HepG2 (cell line): Measurements from ENCODE around the gene CHN2. TPM values are rescaled to one million over a fixed set of nuclear protein-coding genes. Genes with fewer than 3 reads are reported as not detected.
A peak's percentile ranks its signal among the peaks of the same experiment; 100 is the strongest.

Source experiments
- CREB1 ChIP-seq, 2 experiments: fragments of 450-650 bp in 1 of 2; IDR thresholded peaks; 2 replicates each; pipeline ENCODE4 v1.6.1; 2016 to 2017; ENCODE audit warnings: control low read depth in 1 of 2, mild to moderate bottlenecking in 1 of 2, missing compliant biosample characterization in 1 of 2, missing genetic modification characterization in 1 of 2
- HNRNPH1 ChIP-seq: fragments of 200-400 bp; formaldehyde crosslinking; optimal IDR thresholded peaks from 2 replicates; pipeline ENCODE3; 2017; ENCODE audit warnings: mild to moderate bottlenecking, low read depth, low read length
- MBNL3 ChIP-seq: fragments of 250-450 bp; sonication (Bioruptor Pico); conservative IDR thresholded peaks from 2 replicates; pipeline ENCODE4 v1.8.0; 2022; ENCODE audit warnings: mild to moderate bottlenecking, inconsistent platforms
- MIER3 ChIP-seq: IDR thresholded peaks from 2 replicates; pipeline ENCODE4 v1.6.1; 2016; ENCODE audit warnings: missing compliant biosample characterization, borderline replicate concordance
- MXD4 ChIP-seq: IDR thresholded peaks from 2 replicates; pipeline ENCODE4 v1.6.1; 2016; ENCODE audit warnings: mild to moderate bottlenecking, missing biosample characterization, missing genetic modification reagents
- NCOA1 ChIP-seq: sonication (generic); formaldehyde crosslinking; IDR thresholded peaks from 2 replicates; pipeline ENCODE4 v1.9.0; 2021; ENCODE audit warnings: missing genetic modification reagents
- NCOA5 ChIP-seq: sonication (generic); formaldehyde crosslinking; IDR thresholded peaks from 2 replicates; pipeline ENCODE4 v1.4.0; 2020; ENCODE audit warnings: missing genetic modification reagents
- PPARG ChIP-seq: conservative IDR thresholded peaks from 2 replicates; pipeline ENCODE4 v1.6.1; 2016; ENCODE audit warnings: missing biosample characterization, missing genetic modification reagents
- PRMT3 ChIP-seq: sonication (generic); formaldehyde crosslinking; IDR thresholded peaks from 2 replicates; pipeline ENCODE4 v1.8.1; 2022; ENCODE audit warnings: low read depth, mild to moderate bottlenecking, moderate library complexity, missing genetic modification reagents, borderline replicate concordance
- ZMYM2 ChIP-seq: sonication (generic); formaldehyde crosslinking; IDR thresholded peaks from 2 replicates; pipeline ENCODE4 v1.8.0; 2022; ENCODE audit warnings: mild to moderate bottlenecking, missing genetic modification reagents
- ZNF546 ChIP-seq: sonication (generic); formaldehyde crosslinking; conservative IDR thresholded peaks from 2 replicates; pipeline ENCODE4 v1.8.1; 2023; ENCODE audit warnings: mild to moderate bottlenecking, missing genetic modification reagents
- ZNF569 ChIP-seq: sonication (generic); formaldehyde crosslinking; IDR thresholded peaks from 2 replicates; pipeline ENCODE4 v1.5.0; 2020; ENCODE audit warnings: mild to moderate bottlenecking, missing genetic modification reagents, moderate library complexity, borderline replicate concordance
- ZNF598 ChIP-seq: sonication (generic); formaldehyde crosslinking; IDR thresholded peaks from 2 replicates; pipeline ENCODE4 v1.5.1; 2020; ENCODE audit warnings: mild to moderate bottlenecking, missing genetic modification reagents, borderline replicate concordance
- ZNF766 ChIP-seq: sonication (generic); formaldehyde crosslinking; IDR thresholded peaks from 2 replicates; pipeline ENCODE4 v1.5.0; 2020; ENCODE audit warnings: missing genetic modification reagents, borderline replicate concordance
- polyA plus RNA-seq, 8 experiments: library from polyadenylated mRNA; depleted of rRNA in 3 of 8; stranded (reverse) in 7 of 8; unstranded in 1 of 8; fragments of >200 nt; fragmentation: Illumina TruSeq in 4 of 8; extraction: Trizol in 4 of 8; gene quantifications; 2 replicates each; pipeline versions ENCODE4 v1.2.1 to v1.2.3, GENCODE V29; 2011 to 2016; ENCODE audit warnings: low read depth in 4 of 8, missing spikeins in 1 of 8, mixed read lengths in 1 of 8; ENCODE audit not compliant: insufficient read depth in 1 of 8
- total RNA-seq, 5 experiments: library from RNA; depleted of rRNA; stranded (reverse); fragments of >200 nt; fragmentation: Illumina TruSeq; extraction: Trizol; gene quantifications; 2 replicates each; pipeline ENCODE4 v1.2.3, GENCODE V29; 2016; ENCODE audit warnings: low read depth in 1 of 5
- TF ChIP-seq, protein P1 (sequence below): sonication (generic); formaldehyde crosslinking; IDR thresholded peaks from 2 replicates; pipeline ENCODE4 v1.4.0; 2020; ENCODE audit warnings: mild to moderate bottlenecking, missing genetic modification reagents
- TF ChIP-seq, protein P2 (sequence below): sonication (generic); formaldehyde crosslinking; IDR thresholded peaks from 2 replicates; pipeline ENCODE4 v1.4.0; 2020; ENCODE audit warnings: missing genetic modification reagents
- TF ChIP-seq, protein P3 (sequence below): sonication (generic); formaldehyde crosslinking; conservative IDR thresholded peaks from 2 replicates; pipeline ENCODE4 v1.8.0; 2022; ENCODE audit warnings: missing genetic modification reagents
- TF ChIP-seq, protein P4 (sequence below), 2 experiments: fragments of 450-650 bp in 1 of 2; sonication (generic) in 1 of 2; formaldehyde crosslinking; IDR thresholded peaks; 2 replicates each; pipeline versions ENCODE4 v1.5.0 to v1.8.0; 2020 to 2022; ENCODE audit warnings: mild to moderate bottlenecking in 1 of 2, missing genetic modification reagents in 1 of 2
- TF ChIP-seq, protein P5 (sequence below): sonication (generic); formaldehyde crosslinking; conservative IDR thresholded peaks from 2 replicates; pipeline ENCODE4 v1.8.0; 2022; ENCODE audit warnings: low read depth, missing genetic modification reagents

CHN2 gene
- total and polyA plus RNA-seq, 2 of the 13 experiments (the other 11 are each of a cell fraction or from before 2014, with no cell fraction given), result 23.5 to 30.5 TPM

DNA sequence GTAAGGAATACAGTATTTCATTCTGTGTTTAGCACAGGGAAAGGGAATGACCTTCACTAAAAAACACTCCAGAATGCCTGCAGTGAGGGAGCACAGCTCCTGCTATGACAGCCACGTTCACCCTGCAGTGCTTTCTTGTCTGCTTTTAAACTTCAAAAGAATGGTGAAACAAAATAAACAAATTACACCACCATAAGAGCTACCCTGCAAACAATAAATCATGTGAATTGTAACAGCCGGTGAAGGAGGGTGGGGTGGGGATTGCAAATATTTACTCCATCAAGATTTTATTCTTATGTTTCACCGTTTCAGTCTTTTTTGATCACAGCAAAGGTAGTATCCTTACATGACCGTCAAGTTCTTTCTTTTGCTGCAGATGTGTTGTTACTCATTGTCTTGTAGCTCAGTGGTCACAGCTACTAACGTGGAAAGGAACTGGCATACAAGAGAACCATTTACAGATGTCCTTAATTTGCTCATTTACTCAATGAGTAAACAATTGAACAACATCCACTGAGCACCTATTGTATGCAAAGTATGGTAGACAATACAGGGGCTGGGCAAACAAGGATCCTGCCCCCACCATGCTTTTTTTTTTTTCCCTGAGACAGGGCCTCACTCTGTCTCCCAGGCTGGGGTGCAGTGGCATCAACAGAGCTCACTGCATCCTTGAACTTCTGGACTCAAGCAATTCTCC is 4.1 kb upstream of the CHN2 start (continued):
- TF ChIP-seq, protein P1, sequence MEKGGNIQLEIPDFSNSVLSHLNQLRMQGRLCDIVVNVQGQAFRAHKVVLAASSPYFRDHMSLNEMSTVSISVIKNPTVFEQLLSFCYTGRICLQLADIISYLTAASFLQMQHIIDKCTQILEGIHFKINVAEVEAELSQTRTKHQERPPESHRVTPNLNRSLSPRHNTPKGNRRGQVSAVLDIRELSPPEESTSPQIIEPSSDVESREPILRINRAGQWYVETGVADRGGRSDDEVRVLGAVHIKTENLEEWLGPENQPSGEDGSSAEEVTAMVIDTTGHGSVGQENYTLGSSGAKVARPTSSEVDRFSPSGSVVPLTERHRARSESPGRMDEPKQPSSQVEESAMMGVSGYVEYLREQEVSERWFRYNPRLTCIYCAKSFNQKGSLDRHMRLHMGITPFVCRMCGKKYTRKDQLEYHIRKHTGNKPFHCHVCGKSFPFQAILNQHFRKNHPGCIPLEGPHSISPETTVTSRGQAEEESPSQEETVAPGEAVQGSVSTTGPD (CRISPR knock-in tag), result no peak
- TF ChIP-seq PPARG (CRISPR knock-in tag), result 0 out of 2 replicates have a peak, but pooled peaks have one; percentile 49
- TF ChIP-seq CREB1 (IDR thresholded peaks at IDR 0.05), result no peak
- peak; percentile 71; the same call in 1 of the 2 replicates for TF ChIP-seq CREB1 (CRISPR knock-in tag; IDR thresholded peaks at IDR 0.05)
- TF ChIP-seq, protein P2, sequence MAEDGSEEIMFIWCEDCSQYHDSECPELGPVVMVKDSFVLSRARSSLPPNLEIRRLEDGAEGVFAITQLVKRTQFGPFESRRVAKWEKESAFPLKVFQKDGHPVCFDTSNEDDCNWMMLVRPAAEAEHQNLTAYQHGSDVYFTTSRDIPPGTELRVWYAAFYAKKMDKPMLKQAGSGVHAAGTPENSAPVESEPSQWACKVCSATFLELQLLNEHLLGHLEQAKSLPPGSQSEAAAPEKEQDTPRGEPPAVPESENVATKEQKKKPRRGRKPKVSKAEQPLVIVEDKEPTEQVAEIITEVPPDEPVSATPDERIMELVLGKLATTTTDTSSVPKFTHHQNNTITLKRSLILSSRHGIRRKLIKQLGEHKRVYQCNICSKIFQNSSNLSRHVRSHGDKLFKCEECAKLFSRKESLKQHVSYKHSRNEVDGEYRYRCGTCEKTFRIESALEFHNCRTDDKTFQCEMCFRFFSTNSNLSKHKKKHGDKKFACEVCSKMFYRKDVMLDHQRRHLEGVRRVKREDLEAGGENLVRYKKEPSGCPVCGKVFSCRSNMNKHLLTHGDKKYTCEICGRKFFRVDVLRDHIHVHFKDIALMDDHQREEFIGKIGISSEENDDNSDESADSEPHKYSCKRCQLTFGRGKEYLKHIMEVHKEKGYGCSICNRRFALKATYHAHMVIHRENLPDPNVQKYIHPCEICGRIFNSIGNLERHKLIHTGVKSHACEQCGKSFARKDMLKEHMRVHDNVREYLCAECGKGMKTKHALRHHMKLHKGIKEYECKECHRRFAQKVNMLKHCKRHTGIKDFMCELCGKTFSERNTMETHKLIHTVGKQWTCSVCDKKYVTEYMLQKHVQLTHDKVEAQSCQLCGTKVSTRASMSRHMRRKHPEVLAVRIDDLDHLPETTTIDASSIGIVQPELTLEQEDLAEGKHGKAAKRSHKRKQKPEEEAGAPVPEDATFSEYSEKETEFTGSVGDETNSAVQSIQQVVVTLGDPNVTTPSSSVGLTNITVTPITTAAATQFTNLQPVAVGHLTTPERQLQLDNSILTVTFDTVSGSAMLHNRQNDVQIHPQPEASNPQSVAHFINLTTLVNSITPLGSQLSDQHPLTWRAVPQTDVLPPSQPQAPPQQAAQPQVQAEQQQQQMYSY, result no peak
- TF ChIP-seq, protein P3, sequence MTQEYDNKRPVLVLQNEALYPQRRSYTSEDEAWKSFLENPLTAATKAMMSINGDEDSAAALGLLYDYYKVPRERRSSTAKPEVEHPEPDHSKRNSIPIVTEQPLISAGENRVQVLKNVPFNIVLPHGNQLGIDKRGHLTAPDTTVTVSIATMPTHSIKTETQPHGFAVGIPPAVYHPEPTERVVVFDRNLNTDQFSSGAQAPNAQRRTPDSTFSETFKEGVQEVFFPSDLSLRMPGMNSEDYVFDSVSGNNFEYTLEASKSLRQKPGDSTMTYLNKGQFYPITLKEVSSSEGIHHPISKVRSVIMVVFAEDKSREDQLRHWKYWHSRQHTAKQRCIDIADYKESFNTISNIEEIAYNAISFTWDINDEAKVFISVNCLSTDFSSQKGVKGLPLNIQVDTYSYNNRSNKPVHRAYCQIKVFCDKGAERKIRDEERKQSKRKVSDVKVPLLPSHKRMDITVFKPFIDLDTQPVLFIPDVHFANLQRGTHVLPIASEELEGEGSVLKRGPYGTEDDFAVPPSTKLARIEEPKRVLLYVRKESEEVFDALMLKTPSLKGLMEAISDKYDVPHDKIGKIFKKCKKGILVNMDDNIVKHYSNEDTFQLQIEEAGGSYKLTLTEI (CRISPR knock-in tag), result no peak
- peak; percentile 91 for TF ChIP-seq MIER3 (CRISPR knock-in tag)
- peak; percentile 85; the same call in 1 of the 2 replicates for TF ChIP-seq NCOA1 (CRISPR knock-in tag)
- TF ChIP-seq PRMT3 (CRISPR knock-in tag), result no peak
- no peak for TF ChIP-seq ZNF598 (CRISPR knock-in tag)
- no peak for TF ChIP-seq ZNF569 (CRISPR knock-in tag)
- no peak for TF ChIP-seq MXD4 (CRISPR knock-in tag)
- TF ChIP-seq, protein P4, sequence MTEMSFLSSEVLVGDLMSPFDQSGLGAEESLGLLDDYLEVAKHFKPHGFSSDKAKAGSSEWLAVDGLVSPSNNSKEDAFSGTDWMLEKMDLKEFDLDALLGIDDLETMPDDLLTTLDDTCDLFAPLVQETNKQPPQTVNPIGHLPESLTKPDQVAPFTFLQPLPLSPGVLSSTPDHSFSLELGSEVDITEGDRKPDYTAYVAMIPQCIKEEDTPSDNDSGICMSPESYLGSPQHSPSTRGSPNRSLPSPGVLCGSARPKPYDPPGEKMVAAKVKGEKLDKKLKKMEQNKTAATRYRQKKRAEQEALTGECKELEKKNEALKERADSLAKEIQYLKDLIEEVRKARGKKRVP (CRISPR knock-in tag; IDR thresholded peaks at IDR 0.05), result peak in 1 of 2 experiments; percentile 96; a peak in 2 of 4 replicates
- TF ChIP-seq ZNF546 (CRISPR knock-in tag), result no peak
- TF ChIP-seq, protein P5, sequence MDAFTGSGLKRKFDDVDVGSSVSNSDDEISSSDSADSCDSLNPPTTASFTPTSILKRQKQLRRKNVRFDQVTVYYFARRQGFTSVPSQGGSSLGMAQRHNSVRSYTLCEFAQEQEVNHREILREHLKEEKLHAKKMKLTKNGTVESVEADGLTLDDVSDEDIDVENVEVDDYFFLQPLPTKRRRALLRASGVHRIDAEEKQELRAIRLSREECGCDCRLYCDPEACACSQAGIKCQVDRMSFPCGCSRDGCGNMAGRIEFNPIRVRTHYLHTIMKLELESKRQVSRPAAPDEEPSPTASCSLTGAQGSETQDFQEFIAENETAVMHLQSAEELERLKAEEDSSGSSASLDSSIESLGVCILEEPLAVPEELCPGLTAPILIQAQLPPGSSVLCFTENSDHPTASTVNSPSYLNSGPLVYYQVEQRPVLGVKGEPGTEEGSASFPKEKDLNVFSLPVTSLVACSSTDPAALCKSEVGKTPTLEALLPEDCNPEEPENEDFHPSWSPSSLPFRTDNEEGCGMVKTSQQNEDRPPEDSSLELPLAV (CRISPR knock-in tag), result no peak
- no peak for TF ChIP-seq ZNF766 (CRISPR knock-in tag)
- TF ChIP-seq ZMYM2, result no peak
- TF ChIP-seq HNRNPH1, result no peak
- TF ChIP-seq NCOA5 (CRISPR knock-in tag), result no peak
- TF ChIP-seq MBNL3 (CRISPR knock-in tag), result no peak
